SK-N-MC (cell line): ENCODE results near the gene P2RX4.
"Not testable (repeated sequence)": the region's sequence is repeated elsewhere in the genome, so short reads cannot be mapped to it uniquely, and the experiment has no call there.

Source experiments
- DNase-seq: peaks from one replicate; pipeline ENCODE4 v3.0.0-alpha.2; 2011; ENCODE audit warnings: low read depth, low spot score
- H3K27ac ChIP-seq: fragments of 200-600 bp; sonication (generic); 2 replicates; pipeline ENCODE4 v1.5.1; 2016; ENCODE audit warnings: mixed run types
- H3K36me3 ChIP-seq: fragments of 200-600 bp; sonication (generic); 2 replicates; pipeline ENCODE4 v1.6.1; 2017; ENCODE audit warnings: antibody characterized with exemption, low read length, mixed read lengths; ENCODE audit not compliant: insufficient read depth
- H3K4me3 ChIP-seq: fragments of 200-600 bp; sonication (generic); 2 replicates; pipeline ENCODE4 v1.5.1; 2016
- H3K9ac ChIP-seq: fragments of 200-600 bp; sonication (generic); 2 replicates; pipeline ENCODE4 v1.8.0; 2017; ENCODE audit warnings: mixed run types, mixed read lengths; ENCODE audit not compliant: insufficient read length
- H3K9me3 ChIP-seq: fragments of 200-600 bp; sonication (generic); 2 replicates; pipeline ENCODE4 v1.6.1; 2017; ENCODE audit warnings: low read depth, mild to moderate bottlenecking, antibody characterized with exemption, low read length, moderate library complexity, mixed read lengths
- EZH2 ChIP-seq: fragments of 200-600 bp; sonication (generic); IDR thresholded peaks from one replicate; pipeline ENCODE4 v1.6.1; 2017; ENCODE audit warnings: antibody characterized with exemption
- FOXP2 ChIP-seq: optimal IDR thresholded peaks from 2 replicates; pipeline ENCODE3; 2011; ENCODE audit warnings: mild to moderate bottlenecking, moderate library complexity; ENCODE audit not compliant: insufficient read depth; ENCODE audit errors: extremely low read length, control extremely low read depth
- POLR2AphosphoS5 ChIP-seq: IDR thresholded peaks from 2 replicates; pipeline ENCODE4 v1.6.1; 2012; ENCODE audit warnings: mild to moderate bottlenecking, low read depth, low read length, borderline replicate concordance

P2RX4 gene

DNA sequence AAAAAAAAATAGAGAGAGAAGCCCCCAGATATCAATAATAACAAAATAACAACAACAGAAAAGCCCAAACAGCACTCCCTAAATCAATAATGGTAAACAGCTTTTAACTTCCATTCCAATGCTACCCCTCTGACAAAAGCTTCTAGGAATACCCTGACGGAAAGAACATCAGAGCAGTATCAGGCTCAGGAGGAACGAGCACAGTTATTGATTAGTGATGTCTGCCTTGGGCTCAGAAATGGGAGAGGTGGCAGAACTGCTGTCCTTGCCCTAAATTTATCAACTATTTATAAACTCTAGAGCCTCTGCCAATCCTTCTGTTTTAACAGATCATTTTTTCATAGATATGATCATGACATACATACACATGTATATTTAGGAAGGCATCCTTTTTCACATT lies 41.9 kb downstream of the P2RX4 start:
- TF ChIP-seq FOXP2 (no peak), EZH2 (no peak), POLR2AphosphoS5 (no peak)
- Histone ChIP-seq H3K9ac (no peak overlapping the region), H3K36me3 (peaks cover 71% of the 10 kb centered on the region), H3K4me3 (no peak overlapping the region), H3K9me3 (no peaks in the 10 kb centered on the region), H3K27ac (no peak overlapping the region)
- no peak for DNase-seq

DNA sequence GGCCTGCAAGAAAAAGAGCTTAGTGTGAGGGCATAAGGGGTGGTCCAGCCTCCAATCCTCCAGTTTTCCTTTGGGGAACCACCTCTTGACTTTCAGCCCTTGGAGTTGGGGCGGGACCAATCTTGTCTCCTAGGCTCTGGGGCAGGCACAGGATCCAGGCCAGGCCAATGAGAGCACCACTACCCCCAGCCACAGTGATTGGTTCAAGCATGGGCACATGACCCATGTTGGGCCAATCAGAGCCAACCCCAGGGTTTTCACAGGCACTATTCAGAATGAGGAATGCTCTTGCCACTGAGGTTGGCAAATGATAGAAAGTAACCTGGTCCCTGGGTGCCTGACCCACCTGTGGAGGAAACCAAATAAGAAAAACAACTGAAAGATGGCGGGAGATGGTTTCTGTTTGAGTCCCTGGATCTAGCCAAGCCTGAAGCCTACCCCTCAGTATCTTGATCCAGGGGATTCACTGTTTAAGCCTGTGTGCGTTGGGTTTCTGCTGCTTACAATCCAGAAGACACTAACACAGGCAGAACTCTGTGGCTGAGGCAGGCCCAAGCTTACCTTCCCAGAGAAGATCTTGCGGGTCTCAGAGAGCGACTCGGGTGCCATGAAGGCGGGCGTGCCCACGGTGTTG lies 42.9 kb downstream of the P2RX4 start:
- Histone ChIP-seq H3K4me3 (no peak overlapping the region), H3K9me3 (no peaks in the 10 kb centered on the region), H3K9ac (no peak overlapping the region), H3K27ac (no peak overlapping the region), H3K36me3 (peaks cover 72% of the 10 kb centered on the region)
- DNase-seq, result no peak
- TF ChIP-seq FOXP2, result no peak
- TF ChIP-seq POLR2AphosphoS5, result no peak
- no peak for TF ChIP-seq EZH2

DNA sequence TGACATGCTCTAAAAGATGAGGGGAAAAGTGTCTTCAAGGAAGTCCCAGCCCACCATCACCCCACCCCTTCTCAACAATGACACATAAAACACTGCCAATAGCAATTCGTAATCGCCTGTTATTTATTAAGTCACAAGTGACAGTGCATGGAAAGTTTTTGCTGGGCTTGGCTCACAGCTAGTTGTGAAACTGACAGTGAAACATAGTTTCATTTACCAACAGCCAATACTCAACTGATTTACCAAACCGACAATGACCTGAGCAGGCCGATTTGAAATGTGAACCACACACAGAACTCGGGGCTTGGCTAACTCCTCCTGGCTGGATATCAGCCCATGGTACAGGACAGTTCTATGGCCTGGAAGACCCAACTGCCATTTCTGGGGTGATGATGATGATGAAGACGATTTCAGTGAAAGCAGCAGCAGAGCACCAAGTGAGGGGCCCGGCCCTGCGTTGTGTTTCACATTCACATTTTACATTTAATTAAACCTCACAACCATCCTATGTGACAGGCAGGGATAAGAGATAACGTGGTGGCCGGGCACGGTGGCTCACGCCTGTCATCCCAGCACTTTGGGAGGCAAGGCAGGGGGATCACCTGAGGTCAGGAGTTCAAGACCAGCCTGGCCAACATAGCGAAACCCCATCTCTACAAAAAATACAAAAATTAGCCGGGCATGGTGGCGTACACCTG lies 43.9 kb downstream of the P2RX4 start:
- no peak for DNase-seq
- H3K36me3 ChIP-seq, result peaks cover 67% of the 10 kb centered on the region
- H3K9me3 ChIP-seq, result no peaks in the 10 kb centered on the region
- no peak overlapping the region for H3K9ac ChIP-seq
- no peak overlapping the region for H3K27ac ChIP-seq
- H3K4me3 ChIP-seq, result no peak overlapping the region
- TF ChIP-seq POLR2AphosphoS5 (no peak), FOXP2 (no peak), EZH2 (no peak)

DNA sequence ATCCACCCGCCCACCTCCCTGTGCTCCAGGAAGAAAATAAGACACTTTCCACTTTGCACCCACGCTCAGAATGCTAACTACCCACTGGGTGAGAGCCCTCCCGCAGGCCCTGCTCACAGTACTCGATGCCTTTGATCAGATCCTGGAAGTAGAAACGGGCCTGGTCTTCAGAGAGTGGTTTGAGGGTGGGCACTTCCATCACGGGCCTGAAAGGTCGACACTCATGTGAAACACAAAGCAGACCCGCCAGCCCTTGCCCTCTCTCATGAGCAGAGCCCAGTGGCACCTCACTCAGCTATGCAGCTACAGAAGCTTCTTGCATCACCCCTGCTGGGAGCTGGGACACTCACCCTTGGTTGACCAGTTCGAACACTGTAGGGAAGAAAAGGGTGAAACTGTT lies 45.5 kb downstream of the P2RX4 start:
- H3K36me3 ChIP-seq, result peaks cover 67% of the 10 kb centered on the region

DNA sequence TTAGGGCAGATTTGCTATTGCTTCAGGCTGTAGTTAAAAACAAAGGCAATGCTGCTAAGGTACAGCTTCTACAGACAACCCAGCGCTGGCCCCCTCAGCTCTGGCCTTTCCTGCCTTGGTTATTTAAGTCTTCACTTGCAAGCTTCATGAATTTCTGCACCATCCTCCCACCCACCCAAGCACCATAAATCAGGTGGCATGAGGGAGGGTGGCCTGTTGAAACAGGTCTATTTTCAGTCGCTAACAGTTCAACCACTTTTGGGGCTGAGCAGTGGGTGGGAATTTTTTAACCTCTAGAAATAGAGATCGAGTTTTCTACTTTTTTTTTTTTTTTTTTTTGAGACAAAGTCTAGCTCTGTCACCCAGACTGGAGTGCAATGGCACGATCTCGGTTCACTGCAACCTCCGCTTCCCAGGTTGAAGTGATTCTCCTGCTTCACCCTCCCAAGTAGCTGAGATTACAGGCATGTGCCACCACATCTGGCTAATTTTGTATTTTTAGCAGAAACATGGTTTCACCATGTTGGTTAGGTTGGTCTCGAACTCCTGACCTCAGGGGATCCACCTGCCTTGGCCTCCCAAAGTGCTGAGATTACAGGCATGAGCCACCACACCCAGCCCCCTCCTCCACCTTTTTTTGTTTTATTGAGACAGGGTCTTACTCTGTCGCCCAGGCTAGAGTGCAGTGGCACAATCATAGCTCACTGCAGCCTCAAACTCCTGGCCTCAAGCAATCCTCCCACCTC lies 47.9 kb downstream of the P2RX4 start:
- peaks cover 64% of the 10 kb centered on the region for H3K36me3 ChIP-seq
- not testable (repeated sequence) for H3K9ac ChIP-seq, H3K4me3 ChIP-seq, DNase-seq, H3K9me3 ChIP-seq, H3K27ac ChIP-seq

More for the DNA sequence above, 45.5 kb downstream of the P2RX4 start:
- DNase-seq, result no peak
- no peak overlapping the region for H3K4me3 ChIP-seq
- TF ChIP-seq FOXP2, result no peak
- no peak for TF ChIP-seq POLR2AphosphoS5
- TF ChIP-seq EZH2, result no peak
- no peak overlapping the region for H3K27ac ChIP-seq
- no peaks in the 10 kb centered on the region for H3K9me3 ChIP-seq
- no peak overlapping the region for H3K9ac ChIP-seq

DNA sequence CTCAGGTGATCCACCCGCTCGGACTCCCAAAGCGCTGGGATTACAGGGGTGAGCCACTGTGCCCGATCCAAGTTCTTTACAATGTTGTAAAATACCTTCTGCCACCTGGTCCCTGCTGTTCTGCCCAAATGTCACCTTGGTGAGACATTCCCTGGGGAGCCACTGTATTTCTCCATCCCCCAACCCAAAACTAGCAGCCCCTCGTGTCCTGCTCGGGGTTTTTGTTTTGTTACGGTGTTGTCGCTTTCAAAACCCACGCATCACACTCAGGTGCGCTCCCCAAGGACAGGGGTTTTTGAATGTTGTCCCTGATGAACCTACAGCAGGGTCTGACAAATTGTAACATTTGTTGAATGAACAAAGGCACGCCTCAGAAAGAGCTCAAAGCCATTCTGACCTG lies 49.1 kb downstream of the P2RX4 start:
- Histone ChIP-seq H3K4me3 (no peak overlapping the region), H3K27ac (no peak overlapping the region), H3K9me3 (no peaks in the 10 kb centered on the region), H3K36me3 (peaks cover 64% of the 10 kb centered on the region), H3K9ac (no peak overlapping the region)
- TF ChIP-seq POLR2AphosphoS5 (no peak), FOXP2 (no peak), EZH2 (no peak)
- DNase-seq, result no peak

DNA sequence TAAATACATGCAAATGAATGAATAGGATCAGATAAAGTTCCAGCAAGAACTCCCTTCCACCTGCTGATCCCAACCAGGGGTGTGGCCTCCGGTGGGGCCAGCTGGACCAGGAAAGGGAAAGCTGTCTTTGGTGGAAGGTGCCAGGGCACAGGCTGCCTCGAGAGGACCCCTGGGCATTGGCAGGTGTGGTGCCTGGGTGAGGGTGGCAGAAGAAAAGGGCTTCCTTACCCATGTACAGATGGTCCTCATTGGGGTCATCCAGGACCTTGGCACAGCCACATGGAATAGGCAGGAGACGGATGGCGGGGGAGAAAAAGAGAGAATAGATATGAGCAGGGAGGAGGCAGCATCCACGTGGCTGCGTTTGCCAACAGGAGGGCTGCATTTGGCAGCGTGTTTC lies 50.2 kb downstream of the P2RX4 start:
- H3K9me3 ChIP-seq, result no peaks in the 10 kb centered on the region
- H3K27ac ChIP-seq, result no peak overlapping the region
- DNase-seq, result no peak
- peaks cover 58% of the 10 kb centered on the region for H3K36me3 ChIP-seq
- H3K4me3 ChIP-seq, result no peak overlapping the region
- TF ChIP-seq EZH2, result no peak
- TF ChIP-seq FOXP2, result no peak
- TF ChIP-seq POLR2AphosphoS5, result no peak
- H3K9ac ChIP-seq, result no peak overlapping the region

DNA sequence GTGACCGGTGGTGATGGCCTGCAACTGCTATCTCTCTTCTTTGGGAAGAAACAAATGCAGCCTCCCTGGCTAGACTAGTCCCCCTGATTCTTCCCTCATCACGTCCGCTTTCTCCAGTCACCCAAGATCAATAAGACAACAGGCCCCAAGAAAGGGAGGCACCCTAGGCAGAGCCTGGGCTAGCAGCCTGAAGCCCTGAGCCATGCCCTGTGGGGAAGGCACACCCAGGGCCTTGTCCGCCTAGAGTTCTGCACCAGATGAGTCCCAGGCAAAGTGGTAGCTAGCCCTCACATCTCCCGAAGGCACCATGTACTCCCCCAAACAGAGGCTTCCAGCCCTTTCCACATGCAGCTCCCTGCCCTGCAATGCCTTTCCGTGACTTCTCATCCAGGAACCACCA lies 51.5 kb downstream of the P2RX4 start:
- TF ChIP-seq EZH2, result no peak
- no peak for TF ChIP-seq POLR2AphosphoS5
- TF ChIP-seq FOXP2, result no peak
- Histone ChIP-seq H3K4me3 (no peak overlapping the region), H3K36me3 (peaks cover 51% of the 10 kb centered on the region), H3K9ac (no peak overlapping the region), H3K9me3 (no peaks in the 10 kb centered on the region), H3K27ac (no peak overlapping the region)
- no peak for DNase-seq
